Peyer's patch (tissue), 4 donors: ENCODE results near the gene PRR9. TPM values are rescaled to one million over a fixed set of nuclear protein-coding genes. Genes with fewer than 3 reads are reported as not detected.

Experiments
- DNase-seq, 3 donors: peaks; one replicate each; pipeline ENCODE4 v3.0.0-alpha.2; 2017 to 2019
- H3K27ac ChIP-seq, 4 donors: fragments of 200-600 bp; sonication (generic); one replicate each; pipeline ENCODE4 v1.5.1; 2016 to 2019
- H3K27me3 ChIP-seq, 2 donors: fragments of 200-600 bp; sonication (generic); one replicate each; pipeline ENCODE4 v1.5.1; 2019
- H3K36me3 ChIP-seq, 3 donors: fragments of 200-600 bp; sonication (generic); one replicate each; pipeline ENCODE4 v1.5.1; 2016 to 2019
- H3K4me1 ChIP-seq, 4 donors: fragments of 200-600 bp; sonication (generic); one replicate each; pipeline ENCODE4 v1.5.1; 2016 to 2019
- H3K4me3 ChIP-seq, 4 donors: fragments of 200-600 bp; sonication (generic); 1 replicate in 3 of 4; 2 replicates in 1 of 4; pipeline ENCODE4 v1.5.1; 2016 to 2019; ENCODE audit warnings: mild to moderate bottlenecking in 1 of 4
- H3K9me3 ChIP-seq, 4 donors: fragments of 200-600 bp; sonication (generic); one replicate each; pipeline ENCODE4 v1.5.1; 2016 to 2019; ENCODE audit warnings: mild to moderate bottlenecking in 1 of 4
- CTCF ChIP-seq, 6 experiments: fragments of 450-650 bp in 4 of 6; fragments of 200-600 bp in 2 of 6; sonication (generic) in 1 of 6; IDR thresholded peaks; one replicate each; pipeline ENCODE4 v1.5.1; 2017 to 2019; ENCODE audit warnings: antibody characterized with exemption in 6 of 6, mild to moderate bottlenecking in 3 of 6, moderate library complexity in 1 of 6
- POLR2A ChIP-seq, 2 donors: fragments of 450-650 bp; IDR thresholded peaks; one replicate each; pipeline ENCODE4 v1.5.1; 2017; ENCODE audit warnings: antibody characterized with exemption in 2 of 2, mild to moderate bottlenecking in 2 of 2, moderate library complexity in 2 of 2
- total RNA-seq, 4 donors: library from RNA; depleted of rRNA; stranded (reverse); fragments of >200 nt; gene quantifications; one replicate each; pipeline ENCODE4 v1.1.0, GENCODE V29; 2016

The PRR9 gene
- total RNA-seq, 4 donors from 2014 or later: not detected

DNA sequence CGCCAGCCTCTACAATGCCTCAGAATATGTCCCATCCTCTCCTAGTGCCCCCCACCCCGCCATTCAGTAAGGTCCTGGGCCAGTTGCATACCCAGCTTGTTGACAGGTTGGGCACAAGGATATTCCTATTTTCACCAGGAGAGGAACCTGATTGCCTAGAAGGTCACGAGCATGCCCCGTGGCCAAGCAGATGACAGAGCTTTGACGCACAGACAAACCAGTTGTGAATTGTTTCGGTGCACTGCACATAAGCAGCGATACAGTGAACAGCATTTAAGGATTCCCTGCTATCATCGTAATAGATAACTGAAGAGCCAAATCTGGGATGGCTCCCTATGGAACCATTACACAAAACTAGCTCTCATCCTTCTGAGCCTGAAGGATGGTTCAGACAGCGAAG lies 10.8 kb upstream of the PRR9 start:
- H3K27ac ChIP-seq: no peak overlapping the region
- DNase-seq: no peak
- TF ChIP-seq CTCF (IDR thresholded peaks at IDR 0.05): no peak
- no peak for TF ChIP-seq POLR2A (IDR thresholded peaks at IDR 0.05)
- no peak overlapping the region for H3K4me3 ChIP-seq
- H3K9me3 ChIP-seq: no peaks in the 10 kb centered on the region
- H3K27me3 ChIP-seq: no peaks in the 10 kb centered on the region
- H3K4me1 ChIP-seq: no peaks in the 10 kb centered on the region
- H3K36me3 ChIP-seq: no peaks in the 10 kb centered on the region

GRCh38 chr1:153210206-153210605 lies 7.2 kb upstream of the PRR9 start:
- Histone ChIP-seq H3K27ac (no peak overlapping the region), H3K4me1 (no peaks in the 10 kb centered on the region)

DNA sequence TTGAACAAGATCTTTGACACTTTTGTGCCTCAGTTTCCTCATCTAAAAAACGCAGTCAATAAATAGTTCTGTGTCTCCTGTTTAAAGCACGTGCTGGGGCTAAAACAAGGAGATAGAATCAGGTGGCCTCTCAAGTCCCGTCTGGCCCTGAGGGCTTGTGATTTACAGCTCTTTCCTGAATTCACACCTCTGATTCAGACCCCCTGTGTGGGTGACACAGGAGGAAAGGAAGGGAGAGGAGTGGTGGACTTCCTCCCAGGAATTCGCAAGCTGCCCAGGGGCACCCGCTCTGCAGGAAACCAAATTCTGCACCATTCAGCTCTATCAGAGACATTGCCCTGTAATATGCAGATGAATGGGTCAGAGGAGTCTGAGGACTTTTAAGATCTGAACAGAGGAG lies 5.2 kb upstream of the PRR9 start:
- TF ChIP-seq CTCF (IDR thresholded peaks at IDR 0.05) (no peak), POLR2A (IDR thresholded peaks at IDR 0.05) (no peak)
- Histone ChIP-seq H3K27me3 (no peaks in the 10 kb centered on the region), H3K9me3 (no peaks in the 10 kb centered on the region), H3K36me3 (no peaks in the 10 kb centered on the region), H3K4me3 (no peak overlapping the region), H3K27ac (no peak overlapping the region), H3K4me1 (no peaks in the 10 kb centered on the region)
- no peak for DNase-seq

More at GRCh38 chr1:153210206-153210605, 7.2 kb upstream of the PRR9 start:
- H3K27me3 ChIP-seq: no peaks in the 10 kb centered on the region
- DNase-seq: no peak
- no peaks in the 10 kb centered on the region for H3K36me3 ChIP-seq
- TF ChIP-seq CTCF (IDR thresholded peaks at IDR 0.05): no peak
- no peak for TF ChIP-seq POLR2A (IDR thresholded peaks at IDR 0.05)
- no peak overlapping the region for H3K4me3 ChIP-seq
- no peaks in the 10 kb centered on the region for H3K9me3 ChIP-seq

- H3K27me3 ChIP-seq: no peaks in the 10 kb centered on the region
- H3K9me3 ChIP-seq: no peaks in the 10 kb centered on the region
- TF ChIP-seq POLR2A (IDR thresholded peaks at IDR 0.05): no peak
- TF ChIP-seq CTCF (IDR thresholded peaks at IDR 0.05): no peak
- H3K4me1 ChIP-seq: no peaks in the 10 kb centered on the region
- no peaks in the 10 kb centered on the region for H3K36me3 ChIP-seq
- H3K4me3 ChIP-seq: no peak overlapping the region
- no peak for DNase-seq
- no peak overlapping the region for H3K27ac ChIP-seq
Observed at GRCh38 chr1:153213519-153213918, 3.9 kb upstream of the PRR9 start.

DNA sequence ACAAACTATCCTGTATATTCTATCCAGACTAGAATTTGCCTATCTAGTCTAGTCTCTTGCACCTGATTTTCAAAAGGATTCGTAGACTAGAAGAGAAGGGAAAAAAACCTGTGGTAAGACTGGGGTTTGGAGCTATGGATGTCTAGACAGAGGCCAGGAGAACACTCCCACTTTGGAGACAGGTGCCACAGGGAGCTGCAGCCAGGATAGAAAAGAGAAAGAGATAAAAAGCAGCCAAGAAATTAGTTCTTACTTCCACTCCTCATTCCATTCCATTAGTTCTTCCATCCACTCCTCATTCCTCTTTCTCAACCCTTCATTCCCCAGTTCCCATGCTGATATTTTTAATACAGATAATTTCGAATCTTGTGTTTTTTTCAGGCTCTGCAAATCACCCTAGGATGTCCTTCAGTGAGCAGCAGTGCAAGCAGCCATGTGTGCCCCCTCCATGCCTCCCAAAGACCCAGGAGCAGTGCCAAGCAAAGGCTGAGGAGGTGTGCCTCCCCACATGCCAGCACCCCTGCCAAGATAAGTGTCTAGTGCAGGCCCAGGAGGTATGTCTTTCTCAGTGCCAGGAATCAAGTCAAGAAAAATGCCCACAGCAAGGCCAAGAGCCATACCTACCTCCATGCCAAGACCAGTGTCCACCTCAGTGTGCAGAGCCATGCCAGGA lies 496 bp downstream of the PRR9 start:
- no peaks in the 10 kb centered on the region for H3K4me1 ChIP-seq
- H3K36me3 ChIP-seq: no peaks in the 10 kb centered on the region
- H3K4me3 ChIP-seq: no peak overlapping the region
- TF ChIP-seq CTCF (IDR thresholded peaks at IDR 0.05) (no peak), POLR2A (IDR thresholded peaks at IDR 0.05) (no peak)
- no peak for DNase-seq
- H3K27me3 ChIP-seq: no peaks in the 10 kb centered on the region
- H3K27ac ChIP-seq: no peak overlapping the region
- H3K9me3 ChIP-seq: no peaks in the 10 kb centered on the region
